Liver (tissue), 9 donors: Measurements from ENCODE around the gene TRIM40. TPM values are rescaled to one million over a fixed set of nuclear protein-coding genes. Genes with fewer than 3 reads are reported as not detected.

Source experiments
- DNase-seq: peaks from one replicate; pipeline ENCODE4 v3.0.0-alpha.2; 2017; ENCODE audit warnings: low spot score
- H3K27ac ChIP-seq, 2 donors: one replicate each; pipeline ENCODE4 v1.7.0; 2013; ENCODE audit warnings: inconsistent platforms in 2 of 2, low read length in 2 of 2, control low read depth in 1 of 2, low read depth in 1 of 2, mild to moderate bottlenecking in 1 of 2
- H3K27me3 ChIP-seq, 4 donors: one replicate each; pipeline versions ENCODE4 v1.6.1 to v1.7.0; 2013; ENCODE audit warnings: low read length in 3 of 4, inconsistent platforms in 1 of 4, mild to moderate bottlenecking in 1 of 4, moderate library complexity in 1 of 4; ENCODE audit not compliant: control insufficient read depth in 4 of 4, insufficient read depth in 4 of 4
- H3K36me3 ChIP-seq, 4 donors: one replicate each; pipeline versions ENCODE4 v1.6.1 to v1.7.0; 2013; ENCODE audit warnings: low read length in 3 of 4, mild to moderate bottlenecking in 3 of 4, low read depth in 1 of 4, moderate library complexity in 1 of 4; ENCODE audit not compliant: control insufficient read depth in 4 of 4, insufficient read depth in 3 of 4
- H3K4me1 ChIP-seq, 4 donors: one replicate each; pipeline versions ENCODE4 v1.6.1 to v1.7.0; 2013; ENCODE audit warnings: low read length in 3 of 4, mild to moderate bottlenecking in 3 of 4, moderate library complexity in 1 of 4; ENCODE audit not compliant: control insufficient read depth in 4 of 4, insufficient read depth in 4 of 4
- H3K4me3 ChIP-seq, 3 donors: one replicate each; pipeline versions ENCODE4 v1.6.1 to v1.7.0; 2013; ENCODE audit warnings: low read length in 3 of 3, control low read depth in 1 of 3, low read depth in 1 of 3, mild to moderate bottlenecking in 1 of 3
- H3K9ac ChIP-seq, 2 donors: one replicate each; pipeline ENCODE4 v1.7.0; 2013; ENCODE audit warnings: low read length in 2 of 2, mild to moderate bottlenecking in 2 of 2, moderate library complexity in 2 of 2, control low read depth in 1 of 2, low read depth in 1 of 2
- H3K9me3 ChIP-seq, 4 donors: one replicate each; pipeline versions ENCODE4 v1.6.1 to v1.7.0; 2013; ENCODE audit warnings: low read length in 3 of 4; ENCODE audit not compliant: control insufficient read depth in 4 of 4
- ATF3 ChIP-seq: IDR thresholded peaks from 2 replicates; pipeline ENCODE4 v1.6.1; 2016; ENCODE audit warnings: antibody characterized with exemption
- CTCF ChIP-seq: fragments of 150-350 bp; IDR thresholded peaks from 2 replicates; pipeline ENCODE4 v1.5.1; 2017; ENCODE audit warnings: improper control_type of control experiment, low read depth, low read length; ENCODE audit not compliant: missing input control
- EGR1 ChIP-seq, 2 donors: IDR thresholded peaks; 2 replicates each; pipeline ENCODE4 v1.6.1; 2016 to 2018; ENCODE audit warnings: antibody characterized with exemption in 2 of 2, low read depth in 2 of 2
- FOXA1 ChIP-seq: IDR thresholded peaks from 2 replicates; pipeline ENCODE4 v1.6.1; 2016; ENCODE audit warnings: antibody characterized with exemption
- GABPA ChIP-seq, 2 donors: IDR thresholded peaks in 1 of 2; conservative IDR thresholded peaks in 1 of 2; 2 replicates each; pipeline ENCODE4 v1.6.1; 2016; ENCODE audit warnings: antibody characterized with exemption in 2 of 2, mild to moderate bottlenecking in 1 of 2, moderate library complexity in 1 of 2
- HNF4A ChIP-seq, 2 donors: conservative IDR thresholded peaks; 2 replicates each; pipeline ENCODE4 v1.6.1; 2016; ENCODE audit warnings: antibody characterized with exemption in 2 of 2, mild to moderate bottlenecking in 2 of 2
- HNF4G ChIP-seq: IDR thresholded peaks from 2 replicates; pipeline ENCODE4 v1.6.1; 2016; ENCODE audit warnings: antibody characterized with exemption
- JUND ChIP-seq, 2 donors: IDR thresholded peaks; 2 replicates each; pipeline ENCODE4 v1.6.1; 2016; ENCODE audit warnings: antibody characterized with exemption in 2 of 2
- MAX ChIP-seq: IDR thresholded peaks from 2 replicates; pipeline ENCODE4 v1.6.1; 2016; ENCODE audit warnings: antibody characterized with exemption
- NR2F2 ChIP-seq: IDR thresholded peaks from 2 replicates; pipeline ENCODE4 v1.6.1; 2016; ENCODE audit warnings: antibody characterized with exemption
- RAD21 ChIP-seq, 2 donors: IDR thresholded peaks; 2 replicates each; pipeline ENCODE4 v1.6.1; 2016; ENCODE audit warnings: antibody characterized with exemption in 2 of 2, mild to moderate bottlenecking in 2 of 2
- REST ChIP-seq: IDR thresholded peaks from 2 replicates; pipeline ENCODE4 v1.6.1; 2016; ENCODE audit warnings: antibody characterized with exemption, mild to moderate bottlenecking
- RXRA ChIP-seq, 2 donors: IDR thresholded peaks; 2 replicates each; pipeline ENCODE4 v1.6.1; 2017 to 2018; ENCODE audit warnings: antibody characterized with exemption in 2 of 2, mild to moderate bottlenecking in 1 of 2
- SP1 ChIP-seq: IDR thresholded peaks from 2 replicates; pipeline ENCODE4 v1.6.1; 2018; ENCODE audit warnings: antibody characterized with exemption, mild to moderate bottlenecking
- TAF1 ChIP-seq: conservative IDR thresholded peaks from 2 replicates; pipeline ENCODE4 v1.6.1; 2016; ENCODE audit warnings: antibody characterized with exemption, mild to moderate bottlenecking
- YY1 ChIP-seq: IDR thresholded peaks from 2 replicates; pipeline ENCODE4 v1.6.1; 2016; ENCODE audit warnings: antibody characterized with exemption, mild to moderate bottlenecking
- ZBTB33 ChIP-seq: IDR thresholded peaks from 2 replicates; pipeline ENCODE4 v1.6.1; 2016; ENCODE audit warnings: antibody characterized with exemption
- WGBS: extraction: QIAGEN DNeasy Blood & Tissue Kit; methylation state at CpG from one replicate; pipeline ENCODE4 v1.1.7; 2013; 5-methylcytosine and 5-hydroxymethylcytosine counted together
- polyA plus RNA-seq, 2 donors: library from polyadenylated mRNA; stranded (reverse) in 1 of 2; unstranded in 1 of 2; fragments of 200-250 nt in 1 of 2; fragments of >200 nt in 1 of 2; fragmentation: Nextera tagmentation in 1 of 2; extraction: Ambion mirVana in 1 of 2; gene quantifications; one replicate each; pipeline versions ENCODE4 v1.2.1 to v1.2.3, GENCODE V29; 2013 to 2015
- total RNA-seq, 2 donors: library from RNA; depleted of rRNA; stranded (reverse); fragments of >200 nt; gene quantifications; one replicate each; pipeline ENCODE4 v1.2.3, GENCODE V29; 2014
- donor health status: healthy.
- donor health status: healthy.
- donor health status: healthy.
- donor health status: healthy.
- donor health status: healthy.

TRIM40 gene
- total and polyA plus RNA-seq, 4 donors: 0.51 TPM; not detected in 3

GRCh38 chr6:30100154-30100553, 35.8 kb upstream of the TRIM40 start:
- H3K27ac ChIP-seq: no peak overlapping the region
- no peaks in the 10 kb centered on the region for H3K36me3 ChIP-seq
- H3K27me3 ChIP-seq: peaks cover 0 to 7% (median 4%) of the 10 kb centered on the region in 4 donors
- H3K4me3 ChIP-seq: no peak overlapping the region
- peaks cover 8 to 36% (median 28%) of the 10 kb centered on the region in 4 donors for H3K4me1 ChIP-seq
- H3K9ac ChIP-seq: no peak overlapping the region
- no peak for DNase-seq
- TF ChIP-seq TAF1 (no peak), RAD21 (IDR thresholded peaks at IDR 0.05) (no peak), JUND (IDR thresholded peaks at IDR 0.05) (no peak), GABPA (IDR thresholded peaks at IDR 0.05 in 1 of 2, conservative IDR thresholded peaks at IDR 0.05 in 1 of 2) (no peak), SP1 (no peak), CTCF (no peak), ZBTB33 (no peak), HNF4A (conservative IDR thresholded peaks at IDR 0.05) (no peak), NR2F2 (no peak), RXRA (IDR thresholded peaks at IDR 0.05) (no peak), ATF3 (no peak), MAX (no peak), HNF4G (no peak), YY1 (no peak), REST (no peak), FOXA1 (no peak), EGR1 (IDR thresholded peaks at IDR 0.05; ENCODE audit: low read depth in 2 of 2) (no peak)
- 33% methylated on average over 8 of the region's 8 CpGs for WGBS
- H3K9me3 ChIP-seq: no peaks in the 10 kb centered on the region
